ENCODE measurements around the gene HP1BP3.

DNA sequence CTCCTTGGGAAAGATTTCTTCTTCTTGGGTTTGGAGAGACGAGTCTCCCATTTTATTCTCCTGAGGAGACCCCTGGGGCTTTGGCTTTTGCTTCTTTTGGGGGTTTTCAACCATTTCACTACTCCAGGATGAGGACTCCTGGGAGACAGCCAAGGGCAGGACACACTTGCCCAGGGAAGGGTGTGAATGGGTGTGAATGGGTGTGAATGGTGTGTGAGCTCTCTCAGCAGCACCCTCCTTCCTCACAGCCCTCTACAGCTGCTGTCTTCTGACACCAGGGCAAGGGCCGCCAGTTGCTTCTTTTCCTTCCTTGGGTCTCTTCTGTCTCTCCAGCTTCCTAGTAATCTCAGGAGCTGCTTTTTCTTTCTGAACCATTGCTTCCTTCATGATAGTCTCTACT is 93.5 kb downstream of the HP1BP3 start:
- no peak for TF ChIP-seq CTCF (IDR thresholded peaks at IDR 0.05 in 4 of 5, conservative IDR thresholded peaks at IDR 0.05 in 1 of 5)
- no peak for TF ChIP-seq POLR2A (IDR thresholded peaks at IDR 0.05)

Data from gastrocnemius medialis (tissue), 4 donors.